H9 (cell line): Measurements from ENCODE around the gene UBE3C. TPM values are rescaled to one million over a fixed set of nuclear protein-coding genes. Genes with fewer than 3 reads are reported as not detected.

Source experiments
- DNase-seq: peaks from one replicate; pipeline ENCODE4 v3.0.0-alpha.2; 2017
- H2AFZ ChIP-seq: one replicate; pipeline ENCODE4 v1.6.1; 2013; ENCODE audit warnings: mild to moderate bottlenecking, low read length, control low read depth, moderate library complexity
- H2AK5ac ChIP-seq: 2 replicates; pipeline ENCODE4 v1.6.1; 2013; ENCODE audit warnings: low read length, control low read depth, mixed read lengths; ENCODE audit not compliant: insufficient read length
- H2BK120ac ChIP-seq: one replicate; pipeline ENCODE4 v1.6.1; 2013; ENCODE audit warnings: low read depth, mild to moderate bottlenecking, low read length, control low read depth, inconsistent platforms; ENCODE audit not compliant: poor library complexity, severe bottlenecking
- H2BK12ac ChIP-seq: 2 replicates; pipeline ENCODE4 v1.6.1; 2013; ENCODE audit warnings: low read length, control low read depth, mixed read lengths, low read depth; ENCODE audit not compliant: insufficient read length
- H2BK15ac ChIP-seq: 2 replicates; pipeline ENCODE4 v1.6.1; 2013; ENCODE audit warnings: low read depth, low read length, control low read depth
- H2BK20ac ChIP-seq: one replicate; pipeline ENCODE4 v1.6.1; 2013; ENCODE audit warnings: low read depth, mild to moderate bottlenecking, low read length, control low read depth, inconsistent platforms; ENCODE audit not compliant: poor library complexity, severe bottlenecking
- H2BK5ac ChIP-seq: 2 replicates; pipeline ENCODE4 v1.6.1; 2013; ENCODE audit warnings: low read length, control low read depth, mixed read lengths; ENCODE audit not compliant: insufficient read length
- H3K14ac ChIP-seq: 2 replicates; pipeline ENCODE4 v1.6.1; 2013; ENCODE audit warnings: low read length, control low read depth; ENCODE audit not compliant: insufficient read depth
- H3K18ac ChIP-seq: 2 replicates; pipeline ENCODE4 v1.6.1; 2013; ENCODE audit warnings: low read depth, mild to moderate bottlenecking, mixed read lengths, low read length, control low read depth; ENCODE audit not compliant: insufficient read length
- H3K23ac ChIP-seq: 2 replicates; pipeline ENCODE4 v1.6.1; 2013; ENCODE audit warnings: low read length, control low read depth, mixed read lengths, low read depth; ENCODE audit not compliant: insufficient read length
- H3K23me2 ChIP-seq: 2 replicates; pipeline ENCODE4 v1.6.1; 2013; ENCODE audit warnings: low read depth, mild to moderate bottlenecking, mixed read lengths, low read length, control low read depth; ENCODE audit not compliant: insufficient read length, poor library complexity, severe bottlenecking
- H3K27ac ChIP-seq: 2 replicates; pipeline ENCODE4 v1.5.1; 2013; ENCODE audit warnings: low read length, control low read depth, mixed read lengths, low read depth; ENCODE audit not compliant: insufficient read length
- H3K27me3 ChIP-seq: 2 replicates; pipeline ENCODE4 v1.6.1; 2013; ENCODE audit warnings: low read length, control low read depth, inconsistent platforms; ENCODE audit not compliant: insufficient read depth
- H3K4ac ChIP-seq: 2 replicates; pipeline ENCODE4 v1.6.1; 2013; ENCODE audit warnings: low read depth, mild to moderate bottlenecking, control low read depth, inconsistent platforms, low read length, moderate library complexity
- H3K4me1 ChIP-seq: 2 replicates; pipeline ENCODE4 v1.6.1; 2013; ENCODE audit warnings: low read length, control low read depth, inconsistent platforms; ENCODE audit not compliant: insufficient read depth
- H3K4me2 ChIP-seq: 2 replicates; pipeline ENCODE4 v1.6.1; 2013; ENCODE audit warnings: low read length, control low read depth, mixed read lengths; ENCODE audit not compliant: insufficient read length, insufficient read depth
- H3K56ac ChIP-seq: 2 replicates; pipeline ENCODE4 v1.6.1; 2013; ENCODE audit warnings: low read depth, mild to moderate bottlenecking, mixed read lengths, low read length, control low read depth; ENCODE audit not compliant: insufficient read length
- H3K79me1 ChIP-seq: 2 replicates; pipeline ENCODE4 v1.6.1; 2013; ENCODE audit warnings: low read depth, mild to moderate bottlenecking, moderate library complexity, low read length, control low read depth, inconsistent platforms; ENCODE audit not compliant: insufficient read depth, poor library complexity, severe bottlenecking
- H3K79me2 ChIP-seq: 2 replicates; pipeline ENCODE4 v1.6.1; 2013; ENCODE audit warnings: low read length, control low read depth, inconsistent platforms; ENCODE audit not compliant: insufficient read depth
- H3K9ac ChIP-seq: 2 replicates; pipeline ENCODE4 v1.6.1; 2013; ENCODE audit warnings: low read length, control low read depth, mixed read lengths; ENCODE audit not compliant: insufficient read length; ENCODE audit errors: extremely low read depth
- H3K9me3 ChIP-seq: one replicate; pipeline ENCODE4 v1.6.1; 2013; ENCODE audit warnings: low read depth, low read length, inconsistent platforms; ENCODE audit not compliant: control insufficient read depth
- H3T11ph ChIP-seq: one replicate; pipeline ENCODE4 v1.6.1; 2013; ENCODE audit warnings: mild to moderate bottlenecking, low read length, control low read depth, inconsistent platforms
- H4K20me1 ChIP-seq: one replicate; pipeline ENCODE4 v1.6.1; 2013; ENCODE audit not compliant: control insufficient read depth, insufficient read length, insufficient read depth
- H4K5ac ChIP-seq: 2 replicates; pipeline ENCODE4 v1.6.1; 2013; ENCODE audit warnings: low read depth, mild to moderate bottlenecking, mixed read lengths, low read length, control low read depth; ENCODE audit not compliant: insufficient read length
- H4K8ac ChIP-seq: replicated peaks from 2 replicates; pipeline ENCODE4 v1.6.1; 2013; ENCODE audit warnings: low read length, control low read depth, mixed read lengths, low read depth; ENCODE audit not compliant: insufficient read length
- H4K91ac ChIP-seq: 2 replicates; pipeline ENCODE4 v1.6.1; 2013; ENCODE audit warnings: low read depth, mild to moderate bottlenecking, moderate library complexity, mixed read lengths, low read length, control low read depth; ENCODE audit not compliant: insufficient read length
- H3K27ac Mint-ChIP-seq, 3 experiments: 2 replicates in 2 of 3; 3 replicates in 1 of 3; pipeline ENCODE4 v1.8.0; 2020 to 2021; ENCODE audit warnings: mixed read lengths in 3 of 3, mild to moderate bottlenecking in 1 of 3, moderate library complexity in 1 of 3
- H3K27me3 Mint-ChIP-seq: 2 replicates; pipeline ENCODE4 v1.8.0; 2021; ENCODE audit warnings: low read depth, mild to moderate bottlenecking, moderate library complexity, mixed read lengths
- H3K36me3 Mint-ChIP-seq, 3 experiments: 2 replicates in 2 of 3; 3 replicates in 1 of 3; pipeline ENCODE4 v1.8.0; 2020 to 2021; ENCODE audit warnings: low read depth in 3 of 3, mixed read lengths in 3 of 3; ENCODE audit not compliant: insufficient read depth in 1 of 3
- H3K4me1 Mint-ChIP-seq, 2 experiments: 2 replicates each; pipeline ENCODE4 v1.8.0; 2020; ENCODE audit warnings: mixed read lengths in 2 of 2
- H3K4me3 Mint-ChIP-seq, 2 experiments: 2 replicates in 1 of 2; 3 replicates in 1 of 2; pipeline ENCODE4 v1.8.0; 2020 to 2021; ENCODE audit warnings: mild to moderate bottlenecking in 2 of 2, mixed read lengths in 2 of 2, moderate library complexity in 1 of 2
- H3K9me3 Mint-ChIP-seq, 2 experiments: 2 replicates in 1 of 2; 3 replicates in 1 of 2; pipeline ENCODE4 v1.8.0; 2020; ENCODE audit warnings: mild to moderate bottlenecking in 2 of 2, mixed read lengths in 2 of 2, moderate library complexity in 1 of 2
- WGBS: extraction: QIAGEN DNeasy Blood & Tissue Kit; methylation state at CpG from one replicate; pipeline ENCODE4 v1.1.7; 2013; ENCODE audit warnings: missing lambda C conversion rate, low lambda C conversion rate, mixed read lengths; ENCODE audit not compliant: insufficient read length; ENCODE audit errors: extremely low coverage; 5-methylcytosine and 5-hydroxymethylcytosine counted together
- total RNA-seq: library from RNA; stranded (reverse); gene quantifications from 2 replicates; pipeline ENCODE4 v1.2.1, GENCODE V29; 2021
- TF ChIP-seq, protein P1 (sequence below): fragments of 200-600 bp; sonication (generic); conservative IDR thresholded peaks from 3 replicates; pipeline ENCODE4 v1.8.0; 2021; ENCODE audit warnings: antibody characterized with exemption, mild to moderate bottlenecking

Gene UBE3C
- total RNA-seq, 1 experiment from 2014 or later = 63.3 TPM

GRCh38 chr7:157310676-157311185 lies 172.0 kb downstream of the UBE3C start:
- H3K4ac ChIP-seq = peak overlapping the region; percentile 77
- no peaks in the 10 kb centered on the region; a peak in 1 of 7 replicates for H3K36me3 Mint-ChIP-seq

More at GRCh38 chr7:157310676-157311185, 172.0 kb downstream of the UBE3C start:
- Mint-ChIP-seq H3K9me3 (peaks cover 0 to 4% of the 10 kb centered on the region in 2 experiments; a peak in 2 of 5 replicates), H3K27ac (peak overlapping the region; percentile 98 to 100 (median 99)), H3K4me3 (peak overlapping the region in 1 of 2 experiments; percentile 63; a peak in 3 of 5 replicates), H3K4me1 (peaks cover 43 to 51% of the 10 kb centered on the region in 2 experiments), H3K27me3 (0 out of 2 replicates have a peak, but pooled peaks cover 1% of the 10 kb centered on the region)
- no CpG with 5 or more reads among the region's 7 CpGs for WGBS
- H4K91ac ChIP-seq = peak overlapping the region; percentile 68
- peak overlapping the region; percentile 85 for H2BK20ac ChIP-seq
- no peaks in the 10 kb centered on the region for H3K79me1 ChIP-seq
- no peak overlapping the region for H3K23ac ChIP-seq
- no peaks in the 10 kb centered on the region; the same call in 1 of the 2 replicates for H3K79me2 ChIP-seq
- no peaks in the 10 kb centered on the region for H3K23me2 ChIP-seq
- peak overlapping the region; percentile 33 for H2BK5ac ChIP-seq
- no peak overlapping the region for H3K56ac ChIP-seq
- H2AK5ac ChIP-seq = no peak overlapping the region
- no peaks in the 10 kb centered on the region for H3K27me3 ChIP-seq
- DNase-seq = peak; percentile 83
- no peaks in the 10 kb centered on the region for H3K9me3 ChIP-seq
- H3K18ac ChIP-seq = peak overlapping the region; percentile 76
- H3K9ac ChIP-seq = peak overlapping the region; percentile 20
- H3K14ac ChIP-seq = peak overlapping the region; percentile 37
- no peak overlapping the region for H2BK12ac ChIP-seq
- no peaks in the 10 kb centered on the region for H4K20me1 ChIP-seq
- peaks cover 14% of the 10 kb centered on the region for H3K4me1 ChIP-seq
- H3T11ph ChIP-seq = peak overlapping the region; percentile 3
- H3K27ac ChIP-seq = peak overlapping the region; percentile 98
- H4K8ac ChIP-seq = no peak overlapping the region
- peak overlapping the region; percentile 66 for H2BK120ac ChIP-seq
- no peak overlapping the region for H2AFZ ChIP-seq
- H4K5ac ChIP-seq = peak overlapping the region; percentile 15
- TF ChIP-seq, protein P1, sequence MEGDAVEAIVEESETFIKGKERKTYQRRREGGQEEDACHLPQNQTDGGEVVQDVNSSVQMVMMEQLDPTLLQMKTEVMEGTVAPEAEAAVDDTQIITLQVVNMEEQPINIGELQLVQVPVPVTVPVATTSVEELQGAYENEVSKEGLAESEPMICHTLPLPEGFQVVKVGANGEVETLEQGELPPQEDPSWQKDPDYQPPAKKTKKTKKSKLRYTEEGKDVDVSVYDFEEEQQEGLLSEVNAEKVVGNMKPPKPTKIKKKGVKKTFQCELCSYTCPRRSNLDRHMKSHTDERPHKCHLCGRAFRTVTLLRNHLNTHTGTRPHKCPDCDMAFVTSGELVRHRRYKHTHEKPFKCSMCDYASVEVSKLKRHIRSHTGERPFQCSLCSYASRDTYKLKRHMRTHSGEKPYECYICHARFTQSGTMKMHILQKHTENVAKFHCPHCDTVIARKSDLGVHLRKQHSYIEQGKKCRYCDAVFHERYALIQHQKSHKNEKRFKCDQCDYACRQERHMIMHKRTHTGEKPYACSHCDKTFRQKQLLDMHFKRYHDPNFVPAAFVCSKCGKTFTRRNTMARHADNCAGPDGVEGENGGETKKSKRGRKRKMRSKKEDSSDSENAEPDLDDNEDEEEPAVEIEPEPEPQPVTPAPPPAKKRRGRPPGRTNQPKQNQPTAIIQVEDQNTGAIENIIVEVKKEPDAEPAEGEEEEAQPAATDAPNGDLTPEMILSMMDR = no peak
- H3K4me2 ChIP-seq = peak overlapping the region; percentile 10
- H2BK15ac ChIP-seq = no peak overlapping the region
